CD4-positive, alpha-beta T cell treated with Interleukin-6 for 4 hours (primary cell): ENCODE results near the gene SIT1.
A peak's percentile ranks its signal among the peaks of the same experiment; 100 is the strongest.

Experiments
- DNase-seq: peaks from one replicate; pipeline ENCODE4 v3.0.0-alpha.2; 2020; ENCODE audit warnings: mixed read lengths

Gene SIT1

DNA sequence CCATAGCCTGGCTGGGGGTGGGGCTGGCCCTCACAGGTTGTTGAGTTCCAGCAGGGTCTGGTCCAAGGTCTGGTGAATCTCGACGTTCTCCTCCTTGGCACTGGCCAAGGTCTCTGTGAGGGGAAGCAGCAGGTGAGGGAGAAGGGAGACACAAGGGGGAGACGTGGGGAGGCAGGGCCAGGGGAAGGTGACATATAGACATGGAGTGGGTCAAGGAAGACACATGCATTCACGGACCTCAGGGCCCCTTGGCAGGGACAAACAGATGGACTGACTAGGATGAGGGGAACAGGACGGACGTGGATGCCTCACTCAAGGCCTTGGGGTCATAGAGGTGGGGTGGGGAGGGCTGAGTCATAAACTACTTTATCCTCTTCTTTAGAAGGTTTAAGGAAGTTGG is 31.3 kb upstream of the SIT1 start:
- no peak for DNase-seq

DNA sequence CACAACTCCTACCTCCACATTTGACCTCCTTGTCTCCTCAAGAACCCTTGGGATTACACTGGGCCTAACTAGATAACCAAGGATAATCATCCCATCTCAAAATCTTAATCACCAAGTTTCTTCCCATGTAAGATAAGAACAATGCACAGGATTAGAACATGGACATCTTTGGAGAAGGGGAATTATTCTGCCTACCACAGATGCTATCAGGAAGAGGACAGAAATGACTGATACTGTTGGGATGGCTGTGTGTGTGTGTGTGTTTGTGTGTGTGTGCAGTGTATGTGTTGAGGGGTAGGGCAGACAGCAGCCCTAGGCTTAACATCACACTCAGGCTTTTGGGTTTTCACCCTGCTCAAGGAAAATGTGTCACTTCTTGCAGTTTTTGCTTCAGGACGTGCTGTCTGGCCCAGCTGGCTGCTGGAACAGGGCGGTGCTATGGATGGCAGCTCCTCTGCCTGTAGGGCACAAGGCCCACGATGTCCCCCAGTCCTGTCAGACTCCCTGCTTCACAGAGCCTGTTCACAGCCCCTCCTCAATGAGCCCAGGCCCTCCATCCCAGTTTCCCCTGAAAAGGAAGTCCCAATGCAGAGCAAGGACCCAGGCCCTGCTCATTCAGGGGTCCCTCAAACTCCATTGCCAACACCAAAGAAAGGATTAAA is 30.7 kb upstream of the SIT1 start:
- no peak for DNase-seq

DNA sequence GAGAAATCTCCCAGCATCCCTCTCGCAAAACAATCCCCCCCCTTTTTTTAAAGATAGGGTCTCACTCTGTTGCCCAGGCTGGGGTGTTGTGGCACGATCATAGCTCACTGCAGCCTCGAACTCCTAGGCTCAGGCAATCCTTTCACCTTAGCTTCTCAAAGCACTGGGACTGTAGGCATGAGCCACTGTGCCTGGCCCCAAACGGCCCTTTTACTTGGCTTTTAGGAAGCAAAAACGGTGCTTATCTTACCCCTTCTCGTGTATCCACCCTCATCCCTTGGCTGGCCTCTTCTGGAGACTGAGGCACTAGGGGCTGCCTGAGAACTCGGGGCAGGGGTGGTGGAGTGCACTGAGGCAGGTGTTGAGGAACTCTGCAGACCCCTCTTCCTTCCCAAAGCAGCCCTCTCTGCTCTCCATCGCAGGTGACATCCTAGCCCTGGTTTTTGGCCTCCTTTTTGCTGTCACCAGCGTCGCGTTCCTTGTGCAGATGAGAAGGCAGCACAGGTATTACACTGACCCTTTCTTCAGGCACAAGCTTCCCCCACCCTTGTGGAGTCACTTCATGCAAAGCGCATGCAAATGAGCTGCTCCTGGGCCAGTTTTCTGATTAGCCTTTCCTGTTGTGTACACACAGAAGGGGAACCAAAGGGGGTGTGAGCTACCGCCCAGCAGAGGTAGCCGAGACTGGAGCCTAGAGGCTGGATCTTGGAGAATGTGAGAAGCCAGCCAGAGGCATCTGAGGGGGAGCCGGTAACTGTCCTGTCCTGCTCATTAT is 29.8 kb upstream of the SIT1 start:
- DNase-seq: no peak

DNA sequence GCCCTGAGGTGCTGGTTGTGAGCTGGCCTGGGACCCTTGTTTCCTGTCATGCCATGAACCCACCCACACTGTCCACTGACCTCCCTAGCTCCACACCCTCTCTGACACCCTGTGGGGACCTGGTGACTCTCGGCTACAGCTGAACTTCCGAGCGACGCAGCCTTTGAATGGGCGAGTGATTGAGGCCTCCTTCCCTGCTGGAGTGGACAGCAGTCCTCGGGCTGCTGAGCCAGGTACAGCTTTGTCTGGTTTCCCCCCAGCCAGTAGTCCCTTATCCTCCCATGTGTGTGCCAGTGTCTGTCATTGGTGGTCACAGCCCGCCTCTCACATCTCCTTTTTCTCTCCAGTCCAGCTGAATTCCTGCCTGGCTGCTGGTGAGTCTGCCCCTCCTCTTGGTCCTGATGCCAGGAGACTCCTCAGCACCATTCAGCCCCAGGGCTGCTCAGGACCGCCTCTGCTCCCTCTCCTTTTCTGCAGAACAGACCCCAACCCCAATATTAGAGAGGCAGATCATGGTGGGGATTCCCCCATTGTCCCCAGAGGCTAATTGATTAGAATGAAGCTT is 29.1 kb upstream of the SIT1 start:
- DNase-seq: no peak

DNA sequence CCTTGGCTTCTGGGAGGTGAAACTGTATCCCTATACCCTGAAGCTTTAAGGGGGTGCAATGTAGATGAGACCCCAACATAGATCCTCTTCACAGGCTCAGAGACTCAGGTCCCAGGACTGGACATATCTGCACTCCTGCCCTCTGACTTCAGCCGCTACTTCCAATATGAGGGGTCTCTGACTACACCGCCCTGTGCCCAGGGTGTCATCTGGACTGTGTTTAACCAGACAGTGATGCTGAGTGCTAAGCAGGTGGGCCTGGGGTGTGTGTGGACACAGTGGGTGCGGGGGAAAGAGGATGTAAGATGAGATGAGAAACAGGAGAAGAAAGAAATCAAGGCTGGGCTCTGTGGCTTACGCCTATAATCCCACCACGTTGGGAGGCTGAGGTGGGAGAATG is 28.4 kb upstream of the SIT1 start:
- no peak for DNase-seq

DNA sequence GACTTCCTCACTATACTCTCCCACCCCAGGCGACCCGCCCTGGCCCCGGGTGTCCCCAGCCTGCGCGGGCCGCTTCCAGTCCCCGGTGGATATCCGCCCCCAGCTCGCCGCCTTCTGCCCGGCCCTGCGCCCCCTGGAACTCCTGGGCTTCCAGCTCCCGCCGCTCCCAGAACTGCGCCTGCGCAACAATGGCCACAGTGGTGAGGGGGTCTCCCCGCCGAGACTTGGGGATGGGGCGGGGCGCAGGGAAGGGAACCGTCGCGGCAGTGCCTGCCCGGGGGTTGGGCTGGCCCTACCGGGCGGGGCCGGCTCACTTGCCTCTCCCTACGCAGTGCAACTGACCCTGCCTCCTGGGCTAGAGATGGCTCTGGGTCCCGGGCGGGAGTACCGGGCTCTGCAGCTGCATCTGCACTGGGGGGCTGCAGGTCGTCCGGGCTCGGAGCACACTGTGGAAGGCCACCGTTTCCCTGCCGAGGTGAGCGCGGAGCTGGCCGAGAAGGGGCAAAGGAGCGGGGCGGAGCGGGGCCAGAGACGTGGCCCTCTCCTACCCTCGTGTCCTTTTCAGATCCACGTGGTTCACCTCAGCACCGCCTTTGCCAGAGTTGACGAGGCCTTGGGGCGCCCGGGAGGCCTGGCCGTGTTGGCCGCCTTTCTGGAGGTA is 25.1 kb upstream of the SIT1 start:
- peak; percentile 41 for DNase-seq

DNA sequence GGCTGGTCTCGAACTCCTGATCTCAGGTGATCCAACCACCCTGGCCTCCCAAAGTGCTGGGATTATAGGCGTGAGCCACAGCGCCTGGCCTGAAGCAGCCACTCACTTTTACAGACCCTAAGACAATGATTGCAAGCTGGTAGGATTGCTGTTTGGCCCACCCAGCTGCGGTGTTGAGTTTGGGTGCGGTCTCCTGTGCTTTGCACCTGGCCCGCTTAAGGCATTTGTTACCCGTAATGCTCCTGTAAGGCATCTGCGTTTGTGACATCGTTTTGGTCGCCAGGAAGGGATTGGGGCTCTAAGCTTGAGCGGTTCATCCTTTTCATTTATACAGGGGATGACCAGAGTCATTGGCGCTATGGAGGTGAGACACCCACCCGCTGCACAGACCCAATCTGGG is 24.5 kb upstream of the SIT1 start:
- no peak for DNase-seq

DNA sequence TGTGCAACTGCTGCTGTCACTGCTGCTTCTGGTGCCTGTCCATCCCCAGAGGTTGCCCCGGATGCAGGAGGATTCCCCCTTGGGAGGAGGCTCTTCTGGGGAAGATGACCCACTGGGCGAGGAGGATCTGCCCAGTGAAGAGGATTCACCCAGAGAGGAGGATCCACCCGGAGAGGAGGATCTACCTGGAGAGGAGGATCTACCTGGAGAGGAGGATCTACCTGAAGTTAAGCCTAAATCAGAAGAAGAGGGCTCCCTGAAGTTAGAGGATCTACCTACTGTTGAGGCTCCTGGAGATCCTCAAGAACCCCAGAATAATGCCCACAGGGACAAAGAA is 23.3 kb upstream of the SIT1 start:
- DNase-seq: no peak

DNA sequence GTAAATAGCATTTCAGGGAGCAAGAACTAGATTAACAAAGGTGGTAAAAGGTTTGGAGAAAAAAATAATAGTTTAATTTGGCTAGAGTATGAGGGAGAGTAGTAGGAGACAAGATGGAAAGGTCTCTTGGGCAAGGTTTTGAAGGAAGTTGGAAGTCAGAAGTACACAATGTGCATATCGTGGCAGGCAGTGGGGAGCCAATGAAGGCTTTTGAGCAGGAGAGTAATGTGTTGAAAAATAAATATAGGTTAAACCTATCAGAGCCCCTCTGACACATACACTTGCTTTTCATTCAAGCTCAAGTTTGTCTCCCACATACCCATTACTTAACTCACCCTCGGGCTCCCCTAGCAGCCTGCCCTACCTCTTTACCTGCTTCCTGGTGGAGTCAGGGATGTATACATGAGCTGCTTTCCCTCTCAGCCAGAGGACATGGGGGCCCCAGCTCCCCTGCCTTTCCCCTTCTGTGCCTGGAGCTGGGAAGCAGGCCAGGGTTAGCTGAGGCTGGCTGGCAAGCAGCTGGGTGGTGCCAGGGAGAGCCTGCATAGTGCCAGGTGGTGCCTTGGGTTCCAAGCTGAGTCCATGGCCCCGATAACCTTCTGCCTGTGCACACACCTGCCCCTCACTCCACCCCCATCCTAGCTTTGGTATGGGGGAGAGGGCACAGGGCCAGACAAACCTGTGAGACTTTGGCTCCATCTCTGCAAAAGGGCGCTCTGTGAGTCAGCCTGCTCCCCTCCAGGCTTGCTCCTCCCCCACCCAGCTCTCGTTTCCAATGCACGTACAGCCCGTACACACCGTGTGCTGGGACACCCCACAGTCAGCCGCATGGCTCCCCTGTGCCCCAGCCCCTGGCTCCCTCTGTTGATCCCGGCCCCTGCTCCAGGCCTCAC is 22.6 kb upstream of the SIT1 start, which contains the start of gene CA9:
Gene CA9, plus strand, starts transcription at position 797 of the 893 bp plus-strand sequence. Its CDS starts 32 bp downstream, at position 829.
- DNase-seq: no peak

DNA sequence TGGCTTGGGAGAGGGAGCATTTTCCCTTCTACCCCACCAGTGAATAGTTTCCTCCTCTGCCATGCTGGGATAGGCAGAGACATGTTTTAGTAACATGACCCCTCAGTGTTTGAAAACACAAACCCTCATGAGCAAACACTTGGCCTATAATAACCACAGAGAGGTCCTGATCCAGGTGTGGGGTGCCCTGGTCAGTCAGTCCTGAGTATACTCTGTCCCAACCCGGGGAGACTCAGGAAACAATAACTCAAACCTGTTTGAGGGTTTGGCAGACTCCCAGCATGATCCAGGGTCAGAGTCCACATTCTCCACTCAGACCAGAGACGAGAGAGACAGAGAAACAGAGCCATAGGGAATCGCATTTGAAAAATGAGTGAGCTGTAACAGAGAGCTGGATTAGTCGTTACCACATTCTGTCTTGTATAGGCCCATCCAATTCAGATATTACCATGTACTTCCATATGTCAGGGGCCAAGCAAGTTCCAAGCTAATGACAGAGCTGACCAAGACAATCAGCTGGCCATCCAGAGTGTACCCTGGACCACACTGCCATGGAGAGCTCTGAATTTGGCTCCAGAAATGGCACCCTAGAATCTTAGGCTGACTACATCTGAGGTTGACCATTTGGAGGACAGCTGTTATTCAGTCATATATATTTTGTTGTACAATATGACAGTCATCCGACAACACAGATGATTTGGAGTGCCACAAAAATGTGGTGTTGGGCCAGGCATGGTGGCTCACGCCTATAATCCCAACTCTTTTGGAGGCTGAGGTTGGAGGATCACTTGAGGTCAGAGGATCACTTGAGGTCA is 18.8 kb upstream of the SIT1 start:
- no peak for DNase-seq

DNA sequence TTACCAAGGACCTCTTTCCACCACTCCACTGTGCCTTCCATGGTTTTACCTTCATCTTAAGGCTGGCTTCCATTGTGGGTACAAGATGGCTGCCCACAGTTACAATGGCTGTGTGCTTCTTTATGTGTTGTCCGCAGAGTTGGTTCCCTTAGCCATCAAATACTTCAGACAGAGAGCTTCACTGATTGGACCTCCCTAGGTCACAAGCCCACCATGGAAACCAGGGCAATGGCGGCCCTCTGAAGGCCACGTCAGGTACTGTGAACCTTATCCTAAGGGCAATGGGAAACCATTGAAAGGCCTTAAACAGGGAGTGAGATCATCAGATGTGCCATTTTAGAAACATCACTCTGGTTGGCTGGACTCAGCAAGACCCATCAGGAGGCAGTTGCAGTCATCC is 17.2 kb upstream of the SIT1 start:
- no peak for DNase-seq

DNA sequence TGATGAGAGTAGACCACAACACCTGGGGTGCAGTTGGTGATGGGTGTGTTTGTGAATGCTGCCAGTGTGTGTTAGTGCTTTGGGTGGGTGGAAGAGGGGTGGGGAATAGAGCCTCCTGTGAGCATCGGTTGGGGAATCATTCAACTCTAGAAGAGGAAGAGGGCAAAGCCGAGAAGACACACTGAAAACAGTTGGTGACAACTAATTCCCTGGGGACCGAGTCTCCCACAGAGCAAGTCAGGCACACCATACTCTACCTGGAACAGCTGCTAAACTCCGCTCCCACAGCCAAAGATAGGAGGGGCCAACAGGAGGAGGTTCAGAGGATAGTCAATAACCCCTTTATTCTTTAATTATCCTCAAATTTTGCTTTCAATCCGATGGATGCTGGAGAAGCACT is 15.8 kb upstream of the SIT1 start:
- DNase-seq: no peak

DNA sequence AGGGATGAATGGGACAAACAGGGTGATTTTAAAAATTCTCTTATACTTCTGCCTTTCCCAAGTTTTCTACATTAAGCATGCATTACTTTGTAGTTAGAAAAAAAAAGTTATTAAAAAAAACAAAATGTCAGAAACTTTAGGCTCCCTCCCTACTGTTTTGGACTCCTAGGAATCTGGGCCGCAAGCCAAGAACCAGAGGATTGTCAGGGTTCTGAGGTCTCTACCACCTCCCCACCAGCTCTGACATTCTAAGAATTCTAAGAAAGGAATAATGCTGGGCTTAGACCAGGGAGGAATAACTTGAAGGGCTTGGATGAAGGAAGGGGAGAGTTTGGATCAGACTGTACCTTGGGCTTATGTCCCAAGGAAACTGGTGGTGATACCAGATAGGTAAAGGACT is 15.3 kb upstream of the SIT1 start:
- no peak for DNase-seq

DNA sequence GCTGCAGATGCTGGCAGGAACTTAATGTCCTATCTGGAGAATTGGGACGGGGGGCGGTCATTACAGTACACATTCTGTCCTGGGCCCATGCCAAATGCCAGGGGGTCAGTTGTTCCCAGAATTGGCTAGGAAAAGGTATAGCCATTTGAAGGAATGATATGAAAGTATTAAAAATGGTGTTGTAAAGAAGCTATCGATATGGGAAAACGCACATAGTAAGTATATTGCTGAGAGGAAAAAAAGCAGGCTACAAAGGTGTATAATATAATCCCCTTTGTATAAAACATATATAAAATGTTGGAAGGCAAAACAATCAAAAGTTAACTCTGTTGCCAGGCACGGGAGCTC is 14.7 kb upstream of the SIT1 start:
- DNase-seq: no peak

DNA sequence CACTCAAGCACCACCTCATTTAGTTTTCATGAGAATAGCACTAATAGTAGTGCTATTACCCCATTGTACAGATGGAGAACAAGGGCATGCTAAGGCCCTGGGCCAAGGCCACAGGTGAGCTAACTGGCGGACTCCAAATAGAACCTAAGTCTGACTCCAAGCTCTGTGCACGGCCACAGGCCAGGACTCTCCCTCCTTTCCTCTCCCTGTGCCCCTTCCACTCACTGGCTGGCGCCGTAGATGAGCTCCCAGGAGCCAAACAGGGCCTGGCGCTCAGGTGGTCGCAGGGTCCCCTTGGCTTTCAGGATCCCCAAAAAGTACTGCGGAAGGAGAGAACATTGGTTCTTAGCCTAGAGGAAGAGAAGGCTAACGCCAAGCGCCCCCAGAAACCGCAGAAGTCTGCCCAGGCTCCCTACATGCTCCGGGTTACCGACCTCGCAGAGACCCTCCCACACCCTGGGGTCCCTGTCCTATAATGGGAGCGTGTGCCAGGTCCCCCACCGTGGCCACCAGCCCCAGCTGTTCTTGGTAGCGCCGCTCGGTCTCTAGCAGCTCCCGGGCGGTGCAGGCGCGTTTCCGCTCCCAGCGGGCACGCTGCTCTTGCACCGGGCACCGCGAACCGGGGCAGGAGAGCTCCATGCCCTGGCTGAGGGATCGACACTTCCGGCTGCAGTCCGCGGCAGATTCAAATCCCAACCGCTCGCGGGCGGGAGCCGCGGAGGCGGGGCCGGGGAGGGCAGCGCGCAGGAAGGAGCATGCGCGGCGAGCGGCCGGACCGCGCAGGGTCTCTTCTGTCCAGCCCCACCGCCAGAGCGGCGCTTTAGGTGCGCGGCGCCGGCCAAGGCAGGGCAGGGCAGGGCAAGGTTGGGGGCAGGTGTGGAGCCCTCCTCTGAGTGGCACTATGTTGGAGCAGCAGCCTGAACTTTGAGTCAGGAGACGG is 14.1 kb upstream of the SIT1 start, which contains the start of gene ARHGEF39:
Gene ARHGEF39, minus strand, starts transcription at position 665 of the 940 bp plus-strand sequence. Its CDS starts 26 bp downstream, at position 639.
- peak; percentile 70 for DNase-seq

DNA sequence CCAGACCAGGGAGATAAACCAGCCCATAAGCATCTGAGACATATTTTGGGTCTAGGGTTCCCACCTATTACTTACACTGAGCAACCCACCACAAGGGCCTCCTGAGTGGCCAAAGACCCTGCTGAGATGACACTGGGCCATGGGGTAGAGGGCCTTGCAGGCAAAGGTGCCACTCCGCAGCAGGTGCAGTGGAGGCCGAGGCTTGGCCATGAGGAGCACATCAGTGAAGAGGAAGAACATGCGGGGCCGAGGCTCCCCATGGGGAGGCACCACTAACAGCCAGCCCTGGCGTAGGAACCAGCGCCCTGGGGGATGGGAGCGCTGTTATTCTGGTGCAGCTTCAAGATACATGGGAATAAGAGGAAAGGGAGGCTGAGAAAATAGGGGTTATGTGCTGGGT is 11.7 kb upstream of the SIT1 start:
- DNase-seq: no peak

DNA sequence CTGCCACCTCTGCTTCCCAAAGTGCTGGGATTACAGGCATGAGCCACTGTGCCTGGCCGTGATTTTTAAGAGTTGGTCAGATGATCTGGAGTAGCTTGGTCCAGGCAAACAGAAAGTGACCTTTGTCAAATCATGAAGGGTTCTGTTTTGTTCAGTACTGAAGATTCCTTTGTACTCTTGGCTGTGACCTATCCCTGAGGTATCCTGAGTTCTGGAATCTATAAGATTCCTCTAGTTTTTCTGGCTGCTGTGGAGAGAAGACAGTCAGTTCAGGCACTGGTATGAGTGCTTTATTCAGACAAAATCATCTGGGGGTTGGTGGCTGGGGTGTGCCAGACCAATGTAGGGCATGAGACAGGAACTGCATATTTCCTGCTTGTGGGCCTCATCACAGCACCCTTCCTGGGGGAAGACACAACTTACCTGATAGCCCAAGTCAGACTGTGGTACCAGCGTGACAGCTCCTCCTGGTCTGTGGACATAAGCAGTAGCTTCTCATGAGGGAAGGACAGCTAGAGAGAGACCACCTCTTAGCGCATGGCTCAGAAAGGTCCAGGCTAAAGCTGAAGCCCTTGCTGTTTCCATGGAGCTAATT is 11.1 kb upstream of the SIT1 start:
- peak; percentile 67 for DNase-seq

DNA sequence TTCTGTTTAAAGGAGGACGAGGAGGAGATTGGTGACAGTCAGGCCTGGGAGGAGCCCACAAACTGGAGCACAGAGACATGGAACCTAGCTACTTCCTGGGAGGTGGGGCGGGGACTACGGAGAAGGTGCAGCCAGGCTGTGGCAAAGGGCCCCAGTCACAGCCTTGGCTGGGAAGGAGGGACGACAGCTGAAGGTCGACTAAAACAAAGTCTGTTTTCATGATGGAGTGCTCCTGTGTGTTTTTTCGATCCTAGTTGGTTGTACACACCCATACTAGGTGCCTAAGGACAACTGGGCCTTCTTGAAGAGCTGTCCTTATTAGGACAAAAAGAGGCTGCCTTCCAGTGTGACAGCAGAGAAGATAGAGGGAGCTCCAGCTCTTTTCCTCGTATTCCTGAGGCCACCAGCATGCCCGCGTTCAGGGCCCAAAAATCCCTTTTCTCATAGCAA is 10.3 kb upstream of the SIT1 start:
- DNase-seq: no peak

DNA sequence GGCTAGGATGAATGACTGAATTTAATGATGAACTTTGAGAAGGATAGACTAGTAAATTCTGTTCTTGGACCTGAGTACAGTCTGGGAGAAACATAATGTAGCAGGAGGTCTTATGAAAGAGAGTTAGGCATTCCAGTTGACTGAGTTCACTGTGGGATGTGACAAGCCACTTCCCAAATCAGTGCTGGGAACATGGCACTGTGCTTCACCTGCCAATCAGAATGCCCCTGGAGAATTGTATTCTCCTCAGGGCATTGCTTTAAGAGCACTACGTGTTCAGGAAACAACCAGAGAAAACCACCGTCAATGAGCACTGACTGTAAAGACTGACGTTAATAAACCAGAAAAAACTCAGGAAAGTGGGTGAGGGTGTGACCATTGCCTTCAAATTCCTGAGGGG is 8.6 kb upstream of the SIT1 start:
- no peak for DNase-seq

DNA sequence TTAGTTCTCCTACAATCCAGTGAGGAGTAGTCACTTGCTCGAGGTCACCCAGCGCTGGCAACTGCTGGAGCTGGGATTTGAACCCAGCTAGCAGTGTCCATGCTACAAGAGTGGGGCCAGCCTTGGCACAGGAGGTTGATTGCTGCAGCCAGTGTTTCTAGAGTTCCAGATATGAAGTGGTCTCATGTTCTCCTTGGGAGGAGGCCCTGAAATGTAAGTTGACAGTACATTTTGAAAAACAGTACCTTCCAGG is 8.2 kb upstream of the SIT1 start:
- DNase-seq: peak; percentile 20
